IPS-20b (cell line): ENCODE data around the gene ASPA.
A peak's percentile ranks its signal among the peaks of the same experiment; 100 is the strongest.

Source experiments
- H3K27ac ChIP-seq: one replicate; pipeline ENCODE4 v1.5.1; 2013; ENCODE audit warnings: low read length
- H3K27me3 ChIP-seq: 2 replicates; pipeline ENCODE4 v1.6.1; 2013; ENCODE audit warnings: mild to moderate bottlenecking, low read length, inconsistent platforms; ENCODE audit not compliant: insufficient read depth
- H3K36me3 ChIP-seq: 2 replicates; pipeline ENCODE4 v1.6.1; 2013; ENCODE audit warnings: low read depth, mild to moderate bottlenecking, inconsistent platforms, low read length, moderate library complexity; ENCODE audit not compliant: insufficient read depth
- H3K4me1 ChIP-seq: 2 replicates; pipeline ENCODE4 v1.6.1; 2013; ENCODE audit warnings: mild to moderate bottlenecking, control low read depth, inconsistent platforms, low read length, moderate library complexity; ENCODE audit not compliant: insufficient read depth
- H3K4me3 ChIP-seq: 2 replicates; pipeline ENCODE4 v1.5.1; 2013; ENCODE audit warnings: mild to moderate bottlenecking, low read length, inconsistent platforms
- H3K9ac ChIP-seq: 2 replicates; pipeline ENCODE4 v1.6.1; 2013; ENCODE audit warnings: low read depth, mild to moderate bottlenecking, inconsistent platforms, low read length, moderate library complexity
- H3K9me3 ChIP-seq: 2 replicates; pipeline ENCODE4 v1.6.1; 2013; ENCODE audit warnings: mild to moderate bottlenecking, low read depth, low read length, inconsistent platforms; ENCODE audit not compliant: insufficient read depth

Gene ASPA

GRCh38 chr17:3527896-3528295, 52.1 kb downstream of the ASPA start:
- Histone ChIP-seq H3K27ac (no peak overlapping the region), H3K9me3 (no peaks in the 10 kb centered on the region), H3K9ac (no peak overlapping the region), H3K27me3 (no peaks in the 10 kb centered on the region), H3K4me1 (peaks cover 4% of the 10 kb centered on the region; the same call in 1 of the 2 replicates), H3K36me3 (no peaks in the 10 kb centered on the region), H3K4me3 (no peak overlapping the region)

GRCh38 chr17:3528403-3528851, 52.6 kb downstream of the ASPA start:
- Histone ChIP-seq H3K36me3 (no peaks in the 10 kb centered on the region), H3K27me3 (no peaks in the 10 kb centered on the region)

GRCh38 chr17:3528880-3529511, 53.2 kb downstream of the ASPA start:
- H3K36me3 ChIP-seq, result no peaks in the 10 kb centered on the region
- H3K9ac ChIP-seq, result no peak overlapping the region
- H3K27ac ChIP-seq, result no peak overlapping the region
- no peak overlapping the region for H3K4me3 ChIP-seq
- no peaks in the 10 kb centered on the region for H3K9me3 ChIP-seq
- H3K4me1 ChIP-seq, result peaks cover 4% of the 10 kb centered on the region; the same call in 1 of the 2 replicates
- no peaks in the 10 kb centered on the region for H3K27me3 ChIP-seq

More at GRCh38 chr17:3528403-3528851, 52.6 kb downstream of the ASPA start:
- no peak overlapping the region for H3K27ac ChIP-seq
- no peaks in the 10 kb centered on the region for H3K9me3 ChIP-seq
- H3K9ac ChIP-seq, result no peak overlapping the region
- H3K4me3 ChIP-seq, result no peak overlapping the region
- peaks cover 4% of the 10 kb centered on the region; the same call in 1 of the 2 replicates for H3K4me1 ChIP-seq

GRCh38 chr17:3529817-3530741, 54.3 kb downstream of the ASPA start:
- Histone ChIP-seq H3K9ac (peak overlapping the region; percentile 26; the same call in 1 of the 2 replicates), H3K4me3 (0 out of 2 replicates have a peak overlapping the region, but pooled peaks have one; percentile 6), H3K27ac (no peak overlapping the region), H3K36me3 (no peaks in the 10 kb centered on the region), H3K9me3 (no peaks in the 10 kb centered on the region), H3K4me1 (peaks cover 4% of the 10 kb centered on the region; the same call in 1 of the 2 replicates), H3K27me3 (no peaks in the 10 kb centered on the region)

- H3K27me3 ChIP-seq, result no peaks in the 10 kb centered on the region
- no peak overlapping the region for H3K9ac ChIP-seq
- H3K4me3 ChIP-seq, result no peak overlapping the region
- no peaks in the 10 kb centered on the region for H3K9me3 ChIP-seq
- peaks cover 4% of the 10 kb centered on the region; the same call in 1 of the 2 replicates for H3K4me1 ChIP-seq
- no peaks in the 10 kb centered on the region for H3K36me3 ChIP-seq
- no peak overlapping the region for H3K27ac ChIP-seq
Observed at GRCh38 chr17:3531266-3532101, 55.7 kb downstream of the ASPA start.

GRCh38 chr17:3532106-3532858, 56.5 kb downstream of the ASPA start:
- Histone ChIP-seq H3K36me3 (no peaks in the 10 kb centered on the region), H3K4me3 (no peak overlapping the region), H3K9ac (no peak overlapping the region), H3K27me3 (no peaks in the 10 kb centered on the region), H3K9me3 (no peaks in the 10 kb centered on the region), H3K27ac (no peak overlapping the region), H3K4me1 (peaks cover 4% of the 10 kb centered on the region; the same call in 1 of the 2 replicates)

- Histone ChIP-seq H3K9me3 (no peaks in the 10 kb centered on the region), H3K9ac (no peak overlapping the region), H3K27ac (no peak overlapping the region), H3K4me3 (no peak overlapping the region), H3K27me3 (no peaks in the 10 kb centered on the region), H3K36me3 (no peaks in the 10 kb centered on the region), H3K4me1 (peaks cover 4% of the 10 kb centered on the region; the same call in 1 of the 2 replicates)
Observed at GRCh38 chr17:3532859-3533142, 57.0 kb downstream of the ASPA start.

GRCh38 chr17:3533752-3534151, 58.0 kb downstream of the ASPA start:
- H3K36me3 ChIP-seq, result no peaks in the 10 kb centered on the region
- H3K27ac ChIP-seq, result no peak overlapping the region
- H3K9ac ChIP-seq, result no peak overlapping the region
- no peaks in the 10 kb centered on the region for H3K9me3 ChIP-seq
- no peak overlapping the region for H3K4me3 ChIP-seq
- H3K27me3 ChIP-seq, result no peaks in the 10 kb centered on the region
- H3K4me1 ChIP-seq, result peaks cover 4% of the 10 kb centered on the region; the same call in 1 of the 2 replicates

GRCh38 chr17:3534881-3535252, 59.1 kb downstream of the ASPA start:
- Histone ChIP-seq H3K27me3 (no peaks in the 10 kb centered on the region), H3K27ac (no peak overlapping the region), H3K4me1 (peaks cover 4% of the 10 kb centered on the region; the same call in 1 of the 2 replicates), H3K4me3 (no peak overlapping the region), H3K9ac (peak overlapping the region; percentile 11; the same call in 1 of the 2 replicates), H3K9me3 (no peaks in the 10 kb centered on the region), H3K36me3 (no peaks in the 10 kb centered on the region)

- Histone ChIP-seq H3K9ac (peak overlapping the region; percentile 72; the same call in 1 of the 2 replicates), H3K27me3 (no peaks in the 10 kb centered on the region), H3K36me3 (no peaks in the 10 kb centered on the region), H3K4me3 (peak overlapping the region; percentile 70; the same call in 1 of the 2 replicates), H3K27ac (no peak overlapping the region), H3K9me3 (no peaks in the 10 kb centered on the region), H3K4me1 (peaks cover 2% of the 10 kb centered on the region; the same call in 1 of the 2 replicates)
Observed at GRCh38 chr17:3535253-3535995, 59.6 kb downstream of the ASPA start.
